DMS153 treated with DMSO at 0.1 percent for 48 hours (cell line): ENCODE results near the gene SOWAHA.

Experiments
- DNase-seq: peaks from one replicate; lab custom pipeline; 2025; ENCODE audit not compliant: unreplicated experiment; lab: John Stamatoyannopoulos, UW

Gene SOWAHA

GRCh38 chr5:132825033-132825833 lies 12.1 kb downstream of the SOWAHA start:
- no peak for DNase-seq

GRCh38 chr5:132825834-132826391 lies 12.8 kb downstream of the SOWAHA start:
- DNase-seq = no peak

- DNase-seq = no peak
These were observed 13.5 kb downstream of the SOWAHA start for GRCh38 chr5:132826424-132827082.

- no peak for DNase-seq
These were observed 15.0 kb downstream of the SOWAHA start for GRCh38 chr5:132827943-132828673.

GRCh38 chr5:132828846-132829494 lies 15.9 kb downstream of the SOWAHA start:
- DNase-seq = no peak

- DNase-seq = no peak
These were observed 16.8 kb downstream of the SOWAHA start for GRCh38 chr5:132829742-132830435.

GRCh38 chr5:132830436-132831094 lies 17.5 kb downstream of the SOWAHA start, which contains the start of gene SHROOM1:
Gene SHROOM1, minus strand, starts transcription at chr5:132830647. Its CDS starts 4,507 bp downstream, at chr5:132826140.
- DNase-seq = no peak

GRCh38 chr5:132831095-132831860 lies 18.2 kb downstream of the SOWAHA start:
- no peak for DNase-seq

- no peak for DNase-seq
These were observed 19.5 kb downstream of the SOWAHA start for GRCh38 chr5:132832612-132833011.

- no peak for DNase-seq
These were observed 21.0 kb downstream of the SOWAHA start for GRCh38 chr5:132834057-132834456.

- no peak for DNase-seq
These were observed 23.8 kb downstream of the SOWAHA start for GRCh38 chr5:132836852-132837251.

- DNase-seq = no peak
These were observed 24.8 kb downstream of the SOWAHA start for GRCh38 chr5:132837868-132838267.

GRCh38 chr5:132838516-132839282 lies 25.6 kb downstream of the SOWAHA start:
- DNase-seq = no peak

- no peak for DNase-seq
These were observed 26.6 kb downstream of the SOWAHA start for GRCh38 chr5:132839426-132840301.

- DNase-seq = no peak
These were observed 27.2 kb downstream of the SOWAHA start for GRCh38 chr5:132840313-132840712.

- no peak for DNase-seq
These were observed 27.8 kb downstream of the SOWAHA start for GRCh38 chr5:132840896-132841295.

- DNase-seq = no peak
These were observed 28.2 kb downstream of the SOWAHA start for GRCh38 chr5:132841305-132841704.
